D721Med (cell line): ENCODE results near the gene CSRP3.

Experiments used
- DNase-seq: peaks from one replicate; pipeline ENCODE4 v3.0.0; 2011; ENCODE audit warnings: low spot score; ENCODE audit not compliant: insufficient read length
- FAIRE-seq: peaks from 2 replicates; lab custom pipeline; 2011; peaks lifted over from hg19 to GRCh38; lab: Jason Lieb, UNC
- TF ChIP-seq, protein P1 (sequence below): IDR thresholded peaks from 2 replicates; pipeline ENCODE4 v1.5.1; 2012; ENCODE audit warnings: mild to moderate bottlenecking, control low read depth; ENCODE audit not compliant: insufficient read depth; ENCODE audit errors: missing control alignments

CSRP3 gene

DNA sequence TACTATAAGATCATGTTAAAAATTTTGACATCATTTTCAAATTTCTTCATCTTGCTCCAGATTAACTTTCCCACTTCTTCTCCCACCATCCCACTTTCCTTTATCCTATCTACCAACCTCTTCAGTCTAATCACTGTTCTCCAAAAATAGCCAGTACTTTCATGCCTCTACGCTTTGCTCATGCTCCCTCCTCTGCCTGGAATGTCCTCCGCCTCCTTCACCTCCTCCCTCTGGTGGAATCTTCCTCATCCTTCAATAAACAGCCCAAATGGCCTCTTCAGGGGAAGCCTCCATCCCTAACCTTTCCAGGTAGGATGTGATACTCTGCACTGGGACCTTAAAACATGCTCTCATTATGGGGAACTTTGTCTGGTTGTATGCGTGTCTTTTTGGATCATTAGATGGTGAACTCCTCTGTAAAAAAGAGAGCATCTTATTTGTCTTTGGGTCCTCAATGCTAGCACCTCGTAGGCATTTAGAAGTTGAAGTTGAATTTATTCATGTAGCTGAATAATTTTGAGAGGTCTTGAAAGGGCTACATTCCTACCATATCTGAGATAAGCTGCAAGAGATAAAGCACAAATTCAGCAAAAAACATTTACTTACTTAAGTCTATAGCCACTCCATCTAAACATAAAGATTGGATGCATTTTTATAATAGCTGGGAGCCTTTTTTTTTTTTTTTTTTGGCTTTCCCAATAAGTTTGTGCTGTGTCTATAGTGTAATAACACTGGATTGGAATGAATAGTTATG lies 8.0 kb upstream of the CSRP3 start:
- TF ChIP-seq, protein P1, sequence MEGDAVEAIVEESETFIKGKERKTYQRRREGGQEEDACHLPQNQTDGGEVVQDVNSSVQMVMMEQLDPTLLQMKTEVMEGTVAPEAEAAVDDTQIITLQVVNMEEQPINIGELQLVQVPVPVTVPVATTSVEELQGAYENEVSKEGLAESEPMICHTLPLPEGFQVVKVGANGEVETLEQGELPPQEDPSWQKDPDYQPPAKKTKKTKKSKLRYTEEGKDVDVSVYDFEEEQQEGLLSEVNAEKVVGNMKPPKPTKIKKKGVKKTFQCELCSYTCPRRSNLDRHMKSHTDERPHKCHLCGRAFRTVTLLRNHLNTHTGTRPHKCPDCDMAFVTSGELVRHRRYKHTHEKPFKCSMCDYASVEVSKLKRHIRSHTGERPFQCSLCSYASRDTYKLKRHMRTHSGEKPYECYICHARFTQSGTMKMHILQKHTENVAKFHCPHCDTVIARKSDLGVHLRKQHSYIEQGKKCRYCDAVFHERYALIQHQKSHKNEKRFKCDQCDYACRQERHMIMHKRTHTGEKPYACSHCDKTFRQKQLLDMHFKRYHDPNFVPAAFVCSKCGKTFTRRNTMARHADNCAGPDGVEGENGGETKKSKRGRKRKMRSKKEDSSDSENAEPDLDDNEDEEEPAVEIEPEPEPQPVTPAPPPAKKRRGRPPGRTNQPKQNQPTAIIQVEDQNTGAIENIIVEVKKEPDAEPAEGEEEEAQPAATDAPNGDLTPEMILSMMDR: no peak
- no peak for DNase-seq
- FAIRE-seq: no peak

DNA sequence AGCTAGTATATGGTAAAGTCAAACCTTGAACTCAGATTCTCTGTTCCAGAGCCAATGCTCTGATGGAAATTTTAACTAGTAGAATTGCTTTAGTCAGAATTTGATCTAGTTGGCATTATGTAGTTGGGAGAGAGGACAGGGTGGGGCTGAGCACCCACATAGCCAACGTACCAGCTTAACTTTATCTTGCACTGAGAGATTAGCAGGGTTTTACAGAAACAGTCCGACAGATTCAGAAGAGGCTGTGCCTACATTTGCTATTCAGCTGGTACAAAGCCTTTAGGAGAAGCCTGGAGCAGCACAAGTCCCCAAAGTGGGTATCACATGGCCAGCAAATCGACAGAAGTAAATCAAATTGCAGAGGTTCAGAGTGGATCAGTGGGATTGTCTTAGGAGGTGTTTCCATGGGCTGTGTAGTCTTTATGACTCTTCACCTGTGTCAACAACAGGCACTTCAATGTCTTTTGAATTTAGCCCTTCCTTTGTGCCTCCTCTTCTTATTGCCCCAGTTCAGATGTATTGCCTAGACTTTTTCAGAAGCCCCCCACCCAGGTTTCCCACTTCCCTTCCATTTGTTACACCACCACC lies 7.3 kb upstream of the CSRP3 start:
- no peak for FAIRE-seq
- no peak for DNase-seq
- TF ChIP-seq, protein P1: no peak

DNA sequence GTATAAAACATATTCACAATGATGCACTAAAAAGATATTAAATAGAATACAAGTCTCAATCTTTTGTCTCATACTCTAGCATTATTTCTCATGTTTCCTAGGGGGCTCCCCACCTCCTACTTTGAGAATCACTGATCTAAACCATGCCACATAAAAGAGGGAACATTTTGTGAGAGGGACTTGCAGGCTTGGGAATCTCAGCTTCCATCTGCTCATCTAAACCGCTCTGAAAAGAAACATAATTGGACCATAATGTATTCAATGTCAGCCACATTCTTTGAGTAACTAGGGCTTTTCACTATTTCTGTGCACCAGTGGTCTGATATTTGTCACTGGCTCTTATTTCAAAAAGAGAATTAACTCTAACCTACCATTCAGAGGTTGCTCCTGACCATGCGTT lies 6.4 kb upstream of the CSRP3 start:
- FAIRE-seq (no peak), DNase-seq (no peak)
- TF ChIP-seq, protein P1: no peak

DNA sequence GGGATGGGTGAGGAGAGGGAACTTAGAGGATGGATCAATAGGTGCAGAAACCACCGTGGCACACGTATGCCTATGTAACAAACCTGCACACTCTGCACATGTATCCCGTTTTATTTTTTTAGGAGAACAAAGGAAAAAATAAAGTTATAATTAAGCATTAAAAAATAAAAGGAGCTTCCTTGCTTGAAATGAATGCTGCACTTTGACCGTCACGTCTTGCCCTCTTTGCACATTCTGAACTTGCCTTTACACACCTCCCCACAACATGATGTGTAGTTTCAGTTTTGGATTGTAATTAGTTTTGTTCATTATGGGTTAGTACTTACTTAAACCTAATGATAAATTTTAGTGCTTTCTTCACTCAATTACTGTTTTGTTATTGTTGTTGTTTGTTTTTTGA lies 3.1 kb upstream of the CSRP3 start:
- TF ChIP-seq, protein P1: no peak
- DNase-seq (no peak), FAIRE-seq (no peak)

- FAIRE-seq (no peak), DNase-seq (no peak)
- TF ChIP-seq, protein P1: no peak
Observed at GRCh38 chr11:19200410-19201201, 1.2 kb downstream of the CSRP3 start.

- no peak for FAIRE-seq
- TF ChIP-seq, protein P1: no peak
Observed at GRCh38 chr11:19199771-19200170, 2.0 kb downstream of the CSRP3 start.

More at GRCh38 chr11:19199771-19200170, 2.0 kb downstream of the CSRP3 start:
- DNase-seq: no peak
